NCI-H345 treated with DMSO at 0.1 percent for 48 hours (cell line): ENCODE results near the gene WDR54.

Experiments
- DNase-seq: peaks from one replicate; lab custom pipeline; 2025; ENCODE audit not compliant: unreplicated experiment; lab: John Stamatoyannopoulos, UW

The WDR54 gene

GRCh38 chr2:74421221-74421870, at the start of gene WDR54, which contains the start of gene C2orf81:
Gene WDR54 (plus strand): TSS chr2:74421730. CDS start chr2:74422154, 424 bp downstream.
Gene C2orf81 (minus strand): TSS chr2:74421619. CDS start chr2:74421560, 59 bp downstream.
- peak; percentile 80 for DNase-seq

GRCh38 chr2:74372674-74373073, 48.9 kb upstream of the WDR54 start:
- DNase-seq: no peak

- no peak for DNase-seq
Measured at GRCh38 chr2:74373221-74373676, 48.3 kb upstream of the WDR54 start.

- DNase-seq: no peak
Measured at GRCh38 chr2:74373985-74374384, 47.5 kb upstream of the WDR54 start.

- no peak for DNase-seq
Measured at GRCh38 chr2:74374509-74375205, 46.9 kb upstream of the WDR54 start.

- DNase-seq: no peak
Measured at GRCh38 chr2:74375838-74376237, 45.7 kb upstream of the WDR54 start.

GRCh38 chr2:74378007-74378406, 43.5 kb upstream of the WDR54 start:
- DNase-seq: no peak

GRCh38 chr2:74379851-74380789, 41.4 kb upstream of the WDR54 start, which contains the start of gene DCTN1:
Gene DCTN1 (minus strand): TSS chr2:74380311. CDS start chr2:74380037, 274 bp downstream.
- no peak for DNase-seq

- peak; percentile 16 for DNase-seq
Measured at GRCh38 chr2:74381751-74382150, 39.8 kb upstream of the WDR54 start.

- DNase-seq: no peak
Measured at GRCh38 chr2:74383254-74383653, 38.3 kb upstream of the WDR54 start.

GRCh38 chr2:74384051-74384450, 37.5 kb upstream of the WDR54 start:
- no peak for DNase-seq

GRCh38 chr2:74385396-74385795, 36.1 kb upstream of the WDR54 start:
- DNase-seq: no peak

- no peak for DNase-seq
Measured at GRCh38 chr2:74387346-74387745, 34.2 kb upstream of the WDR54 start.

- DNase-seq: no peak
Measured at GRCh38 chr2:74390606-74391005, 30.9 kb upstream of the WDR54 start.

- peak; percentile 48 for DNase-seq
Measured at GRCh38 chr2:74391209-74391579, 30.3 kb upstream of the WDR54 start.

GRCh38 chr2:74391580-74392448, 29.7 kb upstream of the WDR54 start:
- peak; percentile 91 for DNase-seq

- no peak for DNase-seq
Measured at GRCh38 chr2:74392449-74392743, 29.1 kb upstream of the WDR54 start.

GRCh38 chr2:74393525-74393924, 28.0 kb upstream of the WDR54 start:
- no peak for DNase-seq

GRCh38 chr2:74396149-74396548, 25.4 kb upstream of the WDR54 start:
- DNase-seq: no peak

- peak; percentile 5 for DNase-seq
Measured at GRCh38 chr2:74399785-74400184, 21.7 kb upstream of the WDR54 start.

- no peak for DNase-seq
Measured at GRCh38 chr2:74401891-74402290, 19.6 kb upstream of the WDR54 start.
